Measurements from ENCODE around the gene CLCF1. TPM values are rescaled to one million over a fixed set of nuclear protein-coding genes. Genes with fewer than 3 reads are reported as not detected.
A peak's percentile ranks its signal among the peaks of the same experiment; 100 is the strongest.

Gene CLCF1
- total and polyA plus RNA-seq, 2 of the 13 experiments (the other 11 are each of a cell fraction or from before 2014, with no cell fraction given): 0.49 to 0.78 TPM

- TF ChIP-seq ZNF639 (CRISPR knock-in tag; conservative IDR thresholded peaks at IDR 0.05) (no peak), HNRNPH1 (optimal IDR thresholded peaks at IDR 0.05; ENCODE audit: low read depth, low read length) (no peak), RFX5 (IDR thresholded peaks at IDR 0.05; ENCODE audit: low read depth, low read length) (peak; percentile 54; the same call in 1 of the 2 replicates), ZNF460 (CRISPR knock-in tag; IDR thresholded peaks at IDR 0.05; ENCODE audit: borderline replicate concordance) (no peak), KMT2B (CRISPR knock-in tag; IDR thresholded peaks at IDR 0.05) (peak; percentile 78), CENPX (CRISPR knock-in tag; IDR thresholded peaks at IDR 0.05) (no peak), ZNF678 (CRISPR knock-in tag; IDR thresholded peaks at IDR 0.05) (no peak), ZNF709 (CRISPR knock-in tag; IDR thresholded peaks at IDR 0.05) (no peak), HNF4G (IDR thresholded peaks at IDR 0.05; ENCODE audit: borderline replicate concordance, low read depth, low read length) (no peak), HNF4G (CRISPR knock-in tag; IDR thresholded peaks at IDR 0.05; ENCODE audit: borderline replicate concordance, low read depth) (no peak), SNAPC4 (CRISPR knock-in tag; IDR thresholded peaks at IDR 0.05) (peak; percentile 74; the same call in 1 of the 2 replicates), NR2C2 (CRISPR knock-in tag; IDR thresholded peaks at IDR 0.05; ENCODE audit: borderline replicate concordance) (peak; percentile 22; the same call in 1 of the 2 replicates)
- TF ChIP-seq, protein P1, sequence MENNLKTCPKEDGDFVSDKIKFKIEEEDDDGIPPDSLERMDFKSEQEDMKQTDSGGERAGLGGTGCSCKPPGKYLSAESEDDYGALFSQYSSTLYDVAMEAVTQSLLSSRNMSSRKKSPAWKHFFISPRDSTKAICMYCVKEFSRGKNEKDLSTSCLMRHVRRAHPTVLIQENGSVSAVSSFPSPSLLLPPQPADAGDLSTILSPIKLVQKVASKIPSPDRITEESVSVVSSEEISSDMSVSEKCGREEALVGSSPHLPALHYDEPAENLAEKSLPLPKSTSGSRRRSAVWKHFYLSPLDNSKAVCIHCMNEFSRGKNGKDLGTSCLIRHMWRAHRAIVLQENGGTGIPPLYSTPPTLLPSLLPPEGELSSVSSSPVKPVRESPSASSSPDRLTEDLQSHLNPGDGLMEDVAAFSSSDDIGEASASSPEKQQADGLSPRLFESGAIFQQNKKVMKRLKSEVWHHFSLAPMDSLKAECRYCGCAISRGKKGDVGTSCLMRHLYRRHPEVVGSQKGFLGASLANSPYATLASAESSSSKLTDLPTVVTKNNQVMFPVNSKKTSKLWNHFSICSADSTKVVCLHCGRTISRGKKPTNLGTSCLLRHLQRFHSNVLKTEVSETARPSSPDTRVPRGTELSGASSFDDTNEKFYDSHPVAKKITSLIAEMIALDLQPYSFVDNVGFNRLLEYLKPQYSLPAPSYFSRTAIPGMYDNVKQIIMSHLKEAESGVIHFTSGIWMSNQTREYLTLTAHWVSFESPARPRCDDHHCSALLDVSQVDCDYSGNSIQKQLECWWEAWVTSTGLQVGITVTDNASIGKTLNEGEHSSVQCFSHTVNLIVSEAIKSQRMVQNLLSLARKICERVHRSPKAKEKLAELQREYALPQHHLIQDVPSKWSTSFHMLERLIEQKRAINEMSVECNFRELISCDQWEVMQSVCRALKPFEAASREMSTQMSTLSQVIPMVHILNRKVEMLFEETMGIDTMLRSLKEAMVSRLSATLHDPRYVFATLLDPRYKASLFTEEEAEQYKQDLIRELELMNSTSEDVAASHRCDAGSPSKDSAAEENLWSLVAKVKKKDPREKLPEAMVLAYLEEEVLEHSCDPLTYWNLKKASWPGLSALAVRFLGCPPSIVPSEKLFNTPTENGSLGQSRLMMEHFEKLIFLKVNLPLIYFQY (CRISPR knock-in tag; IDR thresholded peaks at IDR 0.05; ENCODE audit: borderline replicate concordance): peak; percentile 77; the same call in 1 of the 2 replicates
- TF ChIP-seq, protein P2, sequence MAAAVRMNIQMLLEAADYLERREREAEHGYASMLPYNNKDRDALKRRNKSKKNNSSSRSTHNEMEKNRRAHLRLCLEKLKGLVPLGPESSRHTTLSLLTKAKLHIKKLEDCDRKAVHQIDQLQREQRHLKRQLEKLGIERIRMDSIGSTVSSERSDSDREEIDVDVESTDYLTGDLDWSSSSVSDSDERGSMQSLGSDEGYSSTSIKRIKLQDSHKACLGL (CRISPR knock-in tag; IDR thresholded peaks at IDR 0.05): peak; percentile 75
- TF ChIP-seq, protein P3, sequence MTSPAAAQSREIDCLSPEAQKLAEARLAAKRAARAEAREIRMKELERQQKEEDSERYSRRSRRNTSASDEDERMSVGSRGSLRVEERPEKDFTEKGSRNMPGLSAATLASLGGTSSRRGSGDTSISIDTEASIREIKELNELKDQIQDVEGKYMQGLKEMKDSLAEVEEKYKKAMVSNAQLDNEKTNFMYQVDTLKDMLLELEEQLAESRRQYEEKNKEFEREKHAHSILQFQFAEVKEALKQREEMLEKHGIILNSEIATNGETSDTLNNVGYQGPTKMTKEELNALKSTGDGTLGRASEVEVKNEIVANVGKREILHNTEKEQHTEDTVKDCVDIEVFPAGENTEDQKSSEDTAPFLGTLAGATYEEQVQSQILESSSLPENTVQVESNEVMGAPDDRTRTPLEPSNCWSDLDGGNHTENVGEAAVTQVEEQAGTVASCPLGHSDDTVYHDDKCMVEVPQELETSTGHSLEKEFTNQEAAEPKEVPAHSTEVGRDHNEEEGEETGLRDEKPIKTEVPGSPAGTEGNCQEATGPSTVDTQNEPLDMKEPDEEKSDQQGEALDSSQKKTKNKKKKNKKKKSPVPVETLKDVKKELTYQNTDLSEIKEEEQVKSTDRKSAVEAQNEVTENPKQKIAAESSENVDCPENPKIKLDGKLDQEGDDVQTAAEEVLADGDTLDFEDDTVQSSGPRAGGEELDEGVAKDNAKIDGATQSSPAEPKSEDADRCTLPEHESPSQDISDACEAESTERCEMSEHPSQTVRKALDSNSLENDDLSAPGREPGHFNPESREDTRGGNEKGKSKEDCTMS (CRISPR knock-in tag; conservative IDR thresholded peaks at IDR 0.05): no peak
These were observed 56.1 kb downstream of the CLCF1 start (continued) for GRCh38 chr11:67317205-67317887.

Data from HepG2 (cell line).